ENCODE results near the gene PLXND1. TPM values are rescaled to one million over a fixed set of nuclear protein-coding genes. Genes with fewer than 3 reads are reported as not detected.

Gene PLXND1
- 56.2 and 66.1 TPM in 2 replicates for total RNA-seq

GRCh38 chr3:129606636-129607390 is at the start of gene PLXND1:
TSS of gene PLXND1 (minus strand) at chr3:129606676. CDS start at chr3:129606639, 37 bp downstream.

GRCh38 chr3:129543156-129543790 is 63.2 kb downstream of the PLXND1 start, which contains the start of gene H1-8:
TSS of gene H1-8 (plus strand) at chr3:129543175. CDS start at chr3:129543219, 44 bp downstream.

GRCh38 chr3:129528589-129529100 is 77.8 kb downstream of the PLXND1 start, which contains the start of gene RHO:
TSS of gene RHO (plus strand) at chr3:129528639. CDS start at chr3:129528734, 95 bp downstream.

Other genes with a start within 250 kb of the PLXND1 start
- under 0.01 TPM in 1 of 2 replicates, not detected in the other for gene EFCAB12, start 178.0 kb downstream of the PLXND1 start, total RNA-seq
- 21.2 and 22.1 TPM in 2 replicates for gene MBD4, start 166.7 kb downstream of the PLXND1 start, total RNA-seq
- gene IFT122, start 166.5 kb downstream of the PLXND1 start, total RNA-seq: 26.0 and 34.0 TPM in 2 replicates
- not detected in 2 replicates for gene RHO, start 78.0 kb downstream of the PLXND1 start, total RNA-seq
- gene H1-8, start 63.5 kb downstream of the PLXND1 start, total RNA-seq: not detected in 2 replicates